GDM1 (cell line): ENCODE measurements around the gene LIPC.

Source experiments
- DNase-seq: peaks from one replicate; lab custom pipeline; 2025; lab: John Stamatoyannopoulos, UW

The LIPC gene

GRCh38 chr15:58495891-58496408, 64.2 kb downstream of the LIPC start:
- no peak for DNase-seq

- DNase-seq: no peak
Measured at GRCh38 chr15:58497046-58497785, 65.4 kb downstream of the LIPC start.

- no peak for DNase-seq
Measured at GRCh38 chr15:58498821-58499580, 67.2 kb downstream of the LIPC start.

- DNase-seq: no peak
Measured at GRCh38 chr15:58501006-58501405, 69.2 kb downstream of the LIPC start.

GRCh38 chr15:58501636-58502188, 69.9 kb downstream of the LIPC start:
- DNase-seq: no peak

GRCh38 chr15:58503139-58504027, 71.6 kb downstream of the LIPC start:
- DNase-seq: no peak

GRCh38 chr15:58504674-58505234, 73.0 kb downstream of the LIPC start:
- DNase-seq: no peak

GRCh38 chr15:58505581-58505980, 73.8 kb downstream of the LIPC start:
- DNase-seq: no peak

- DNase-seq: no peak
Measured at GRCh38 chr15:58506064-58506490, 74.3 kb downstream of the LIPC start.

GRCh38 chr15:58506783-58507668, 75.2 kb downstream of the LIPC start:
- no peak for DNase-seq

- DNase-seq: no peak
Measured at GRCh38 chr15:58509556-58509955, 77.8 kb downstream of the LIPC start.

- DNase-seq: no peak
Measured at GRCh38 chr15:58510715-58511598, 79.2 kb downstream of the LIPC start.

GRCh38 chr15:58511599-58511987, 79.8 kb downstream of the LIPC start:
- no peak for DNase-seq

- DNase-seq: no peak
Measured at GRCh38 chr15:58512522-58512921, 80.7 kb downstream of the LIPC start.

- no peak for DNase-seq
Measured at GRCh38 chr15:58513008-58513407, 81.2 kb downstream of the LIPC start.

- no peak for DNase-seq
Measured at GRCh38 chr15:58513726-58514336, 82.0 kb downstream of the LIPC start.

GRCh38 chr15:58515807-58516206, 84.0 kb downstream of the LIPC start:
- no peak for DNase-seq

GRCh38 chr15:58517252-58517681, 85.5 kb downstream of the LIPC start:
- DNase-seq: no peak
